Activated CD4-positive, alpha-beta T cell treated with anti-CD3 and anti-CD28 coated beads, Interleukin-2, amount 50 U/mL, for 1 hour (primary cell): ENCODE data around the gene SUB1.
"Not testable (repeated sequence)": the region's sequence is repeated elsewhere in the genome, so short reads cannot be mapped to it uniquely, and the experiment has no call there.

Experiments
- DNase-seq: peaks from one replicate; pipeline ENCODE4 v3.0.0-alpha.2; 2020

Gene SUB1

DNA sequence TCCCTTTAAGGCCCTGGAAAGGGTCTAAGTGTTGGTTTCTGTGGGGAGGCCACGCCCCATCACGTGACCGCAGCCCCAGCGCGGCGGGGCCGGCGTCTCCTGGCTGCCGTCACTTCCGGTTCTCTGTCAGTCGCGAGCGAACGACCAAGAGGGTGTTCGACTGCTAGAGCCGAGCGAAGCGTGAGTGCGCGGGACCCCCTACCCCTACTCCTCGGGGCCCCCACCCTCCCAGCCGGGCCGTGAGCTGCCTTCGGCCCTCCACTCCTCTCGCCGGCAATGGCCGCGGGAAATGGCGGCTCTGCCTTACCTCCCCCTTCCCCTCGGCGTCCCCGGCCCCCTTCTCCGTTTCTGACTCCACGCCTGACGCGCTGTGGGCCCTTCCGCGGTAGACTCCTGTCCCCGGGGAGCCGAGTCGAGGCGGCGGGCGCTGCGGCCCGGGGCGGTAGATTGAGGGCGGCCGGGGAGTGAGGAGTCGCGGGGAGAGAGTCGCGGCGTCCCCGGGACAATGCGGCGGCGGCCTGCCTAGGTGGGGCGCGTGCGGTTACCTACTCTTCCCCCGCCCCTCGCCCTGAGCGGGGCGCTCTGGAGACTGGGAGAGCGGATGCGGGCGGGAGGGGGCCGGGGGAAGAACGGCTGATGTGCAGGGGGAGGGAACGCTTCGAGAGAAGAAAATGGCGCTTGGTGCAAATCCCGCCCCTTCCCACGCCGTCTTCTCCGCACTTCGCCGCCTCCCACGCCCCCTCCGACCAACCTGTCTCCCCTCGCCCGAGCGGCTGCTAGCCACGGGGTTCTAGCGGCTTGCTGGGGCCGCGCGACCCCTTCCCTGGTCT, at the start of gene SUB1:
Gene SUB1, plus strand, starts transcription at position 112 of the 830 bp plus-strand sequence. CDS start 2,956 bp downstream, outside the sequence.
- DNase-seq = peak; percentile 93

DNA sequence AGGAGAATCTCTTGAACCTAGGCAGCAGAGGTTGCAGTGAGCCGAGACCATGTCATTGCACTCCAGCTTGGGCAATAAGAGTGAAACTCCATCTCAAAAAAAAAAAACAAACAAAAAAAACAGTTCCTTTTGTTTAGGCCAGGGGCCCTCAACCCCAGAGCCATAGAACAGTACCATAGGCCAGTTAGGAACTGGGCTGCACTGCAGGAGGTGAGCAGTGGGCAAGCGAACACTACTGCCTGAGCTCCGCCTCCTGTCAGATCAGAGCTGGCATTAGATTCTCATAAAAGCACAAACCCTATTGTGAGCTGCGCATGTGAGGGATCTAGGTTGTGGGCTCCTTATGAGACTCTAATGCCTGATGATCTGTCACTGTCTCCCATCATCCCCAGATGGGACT, 49.1 kb upstream of the SUB1 start:
- DNase-seq = no peak

DNA sequence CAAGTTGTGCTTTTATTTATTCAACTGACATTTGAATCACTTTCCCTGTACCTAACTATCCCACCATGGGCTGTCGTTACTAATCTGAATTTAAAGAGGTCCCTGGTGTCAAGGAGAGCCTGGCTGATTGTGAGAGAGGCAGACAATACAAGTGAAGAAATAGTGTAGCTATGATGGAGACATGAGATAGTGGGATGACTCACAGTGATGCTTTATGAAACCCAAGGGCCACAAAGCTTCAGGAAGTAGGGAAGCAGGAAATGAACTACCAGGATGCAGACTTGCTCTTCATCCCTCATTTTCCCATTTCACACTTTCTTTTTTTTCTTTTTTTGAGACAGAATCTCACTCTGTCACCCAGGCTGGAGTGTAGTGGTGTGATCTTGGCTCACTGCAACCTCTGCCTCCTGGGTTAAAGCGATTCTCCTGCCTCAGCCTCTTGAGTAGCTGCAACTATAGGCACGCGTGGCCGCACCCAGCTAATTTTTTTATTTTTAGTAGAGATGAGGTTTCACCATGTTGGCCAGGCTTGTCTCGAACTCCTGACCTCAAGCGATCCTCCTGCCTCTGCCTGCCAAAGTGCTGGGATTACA, 47.8 kb upstream of the SUB1 start:
- DNase-seq = not testable (repeated sequence)

DNA sequence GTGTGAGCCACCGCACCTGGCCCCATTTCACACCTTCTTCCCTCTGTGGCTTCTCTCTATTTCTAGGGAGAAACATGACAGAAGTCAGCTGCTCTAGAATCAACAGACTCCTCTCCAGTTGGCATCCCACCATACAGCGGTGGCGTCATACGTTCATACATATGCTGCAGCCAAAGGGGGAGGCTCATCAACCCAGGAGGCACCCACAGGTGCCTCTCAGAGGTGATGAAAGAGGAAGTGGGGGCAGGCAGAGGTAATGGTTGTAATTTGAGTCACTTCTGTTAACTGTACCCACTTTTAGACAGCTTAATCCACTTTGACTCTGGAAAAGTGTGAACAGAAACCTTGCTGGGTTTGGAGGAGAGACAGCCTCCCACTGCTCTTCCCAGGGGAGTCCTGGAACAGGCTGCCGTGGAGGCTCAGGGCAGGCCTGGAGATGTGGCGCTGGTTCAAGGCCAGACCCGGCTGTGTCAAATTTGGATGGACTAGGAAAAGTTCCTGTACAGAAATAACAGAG, 47.3 kb upstream of the SUB1 start:
- peak; percentile 16 for DNase-seq

DNA sequence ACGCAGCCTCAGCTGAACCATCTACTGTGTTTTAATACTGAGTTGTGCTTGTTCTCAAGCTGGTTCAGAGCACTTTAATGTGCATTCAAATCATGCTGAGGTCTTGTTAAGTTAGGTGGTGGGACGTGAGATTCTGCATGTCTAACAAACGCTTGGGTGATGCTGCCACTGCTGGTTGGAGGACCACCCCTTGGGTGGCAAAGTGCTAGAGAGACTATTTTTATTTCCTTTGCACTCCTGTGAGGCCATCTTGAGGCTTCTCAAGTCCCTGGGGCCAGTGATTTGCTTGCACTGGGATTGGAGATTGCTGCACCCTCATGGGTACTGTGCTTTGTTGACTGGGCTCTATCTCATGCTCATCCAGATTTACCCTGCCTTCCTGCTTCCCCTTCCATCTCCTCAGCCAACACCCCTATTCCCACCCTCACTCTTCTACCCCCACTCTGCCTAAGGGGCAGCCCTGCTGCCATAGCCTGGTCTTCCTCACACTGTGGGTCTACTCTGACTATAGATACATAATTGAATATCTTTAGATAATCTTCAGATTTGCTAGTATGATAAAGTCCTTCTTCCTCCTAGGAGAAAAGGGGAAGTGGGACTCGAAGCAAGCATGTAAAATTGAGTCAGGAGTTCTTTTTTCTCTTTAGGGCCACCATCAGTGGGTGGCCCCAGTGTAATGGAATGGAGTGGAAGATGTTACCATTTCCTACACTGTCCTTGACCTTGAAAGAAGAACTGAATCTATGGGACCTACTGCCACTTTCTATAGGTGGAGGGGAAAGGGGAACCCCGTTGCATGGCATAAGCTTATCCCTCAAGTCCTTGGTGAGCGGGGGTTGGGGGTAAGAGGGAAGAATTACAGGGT, 45.1 kb upstream of the SUB1 start:
- no peak for DNase-seq

DNA sequence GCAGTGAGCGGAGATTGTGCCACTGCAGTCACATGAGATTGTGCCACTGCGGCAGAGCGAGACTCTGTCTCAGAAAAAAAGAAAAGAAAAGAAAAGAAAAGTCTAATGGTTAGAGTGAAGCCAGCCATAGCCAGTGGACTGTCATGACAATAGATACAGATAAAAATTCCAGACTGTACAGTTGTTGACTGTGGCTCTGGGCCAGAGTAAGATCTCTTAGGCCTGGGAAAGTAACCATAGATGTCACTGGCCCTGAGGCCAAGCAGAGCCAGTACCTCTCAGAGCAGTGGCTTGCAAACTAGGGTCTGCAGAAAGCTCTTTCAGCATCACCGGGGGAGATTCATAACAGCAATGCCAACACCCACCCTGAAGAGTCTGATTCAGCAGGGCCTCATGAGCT, 44.1 kb upstream of the SUB1 start:
- DNase-seq = no peak

DNA sequence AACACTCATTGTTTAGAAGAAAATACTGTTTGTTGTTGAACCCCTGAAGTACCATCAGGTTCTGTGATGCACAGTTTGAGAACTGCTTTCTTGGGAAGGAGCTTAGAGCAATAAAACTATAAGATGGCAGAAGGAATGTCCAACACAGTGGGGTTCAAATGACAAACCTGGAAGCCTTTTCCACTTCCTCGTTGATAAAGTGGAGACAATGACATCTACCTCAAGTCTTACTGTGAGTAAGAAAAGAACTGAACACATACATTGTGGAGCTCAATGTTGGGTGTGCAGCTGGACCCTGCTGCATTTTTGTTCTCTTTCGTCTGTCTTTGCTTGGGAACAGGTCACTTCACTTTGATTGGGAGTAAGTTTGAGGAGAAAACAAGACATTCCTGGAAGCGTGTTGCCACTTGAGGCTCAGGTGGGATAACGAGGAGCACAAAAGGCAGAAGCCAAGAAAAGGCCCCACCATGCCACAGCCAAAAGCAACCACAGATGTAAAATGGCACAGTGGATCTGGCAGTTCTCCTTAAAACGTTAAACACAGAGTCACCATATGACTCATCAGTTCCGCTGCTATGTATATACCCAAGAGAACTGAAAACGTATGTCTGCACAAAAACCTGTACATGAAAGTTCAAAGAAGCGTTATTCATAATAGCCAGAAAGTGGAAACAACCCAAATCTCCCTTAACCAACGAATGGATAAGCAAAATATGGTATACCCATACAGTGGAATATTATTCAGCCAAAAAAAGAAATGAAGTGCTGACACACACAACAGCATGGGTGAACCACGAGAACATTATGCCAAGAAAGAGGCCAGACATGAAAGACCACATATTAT, 42.9 kb upstream of the SUB1 start:
- DNase-seq = no peak

DNA sequence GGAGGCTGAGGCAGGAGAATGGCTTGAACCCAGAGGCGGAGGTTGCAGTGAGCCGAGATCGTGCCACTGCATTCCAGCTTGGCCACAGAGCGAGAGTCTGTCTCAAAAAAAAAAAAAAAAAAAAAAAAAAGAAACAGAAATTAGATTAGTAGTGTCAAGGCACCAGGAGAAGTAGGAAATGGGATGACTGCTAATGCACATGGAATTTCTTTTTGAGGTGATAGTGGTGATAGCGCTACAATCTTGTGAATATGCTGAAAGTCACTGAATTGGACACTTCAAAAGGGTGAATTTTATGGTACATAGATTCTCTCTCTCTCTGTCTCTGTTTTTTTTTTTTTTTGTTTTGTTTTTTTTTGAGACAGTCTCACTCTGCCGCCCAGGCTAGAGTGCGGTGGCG, 42.1 kb upstream of the SUB1 start:
- DNase-seq = no peak

DNA sequence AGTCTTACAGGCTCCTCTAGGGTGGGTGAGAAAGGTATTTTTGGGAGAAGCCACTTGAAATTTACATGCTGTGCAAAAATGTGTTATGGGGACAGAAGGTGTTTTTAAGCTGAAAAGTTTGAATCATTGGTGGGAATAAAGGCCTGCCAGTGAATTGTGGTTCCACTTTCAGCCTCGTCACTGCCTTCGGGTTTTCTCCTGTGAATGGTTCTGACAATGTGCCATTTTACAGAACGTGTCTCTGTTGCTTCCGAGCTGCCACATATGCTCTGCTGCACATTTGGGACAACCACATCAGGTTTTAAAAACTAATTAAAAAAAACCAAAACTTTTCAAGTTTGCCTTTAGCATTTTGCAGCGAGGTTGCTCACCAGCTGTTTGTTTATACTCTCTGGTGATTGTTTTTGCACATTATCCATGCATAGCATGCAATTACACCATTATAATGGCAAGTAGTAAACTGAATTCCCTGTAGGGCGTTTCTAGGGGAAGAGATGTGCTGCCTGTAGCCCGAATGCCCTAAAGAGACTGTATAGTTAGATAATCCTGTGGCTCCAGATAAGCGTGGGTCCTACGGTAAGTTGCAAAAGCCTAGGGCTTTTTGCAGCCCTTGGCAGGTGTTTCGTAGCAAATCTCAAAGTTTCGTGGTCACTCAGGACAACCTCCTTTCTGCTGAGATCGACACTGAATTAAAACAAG, 40.1 kb upstream of the SUB1 start:
- no peak for DNase-seq

DNA sequence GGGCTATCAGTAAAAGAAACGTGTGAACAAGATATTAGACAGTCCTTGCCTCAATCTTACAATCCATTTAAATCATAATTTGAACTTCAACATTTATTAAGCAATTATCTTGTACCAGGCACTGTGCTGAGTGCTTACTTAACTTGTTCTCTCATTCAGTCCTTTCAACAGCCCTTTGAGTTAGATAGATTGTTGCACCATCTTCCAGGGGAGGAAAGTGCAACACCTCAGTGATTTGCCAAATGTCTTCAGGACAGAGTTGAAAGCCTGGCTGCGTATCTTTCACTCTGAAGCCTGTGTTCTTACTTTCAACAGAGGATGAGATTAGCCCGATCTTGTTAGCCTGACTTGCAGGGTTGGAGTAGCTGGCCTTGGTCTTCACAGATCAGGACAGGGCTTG, 34.2 kb upstream of the SUB1 start:
- no peak for DNase-seq

DNA sequence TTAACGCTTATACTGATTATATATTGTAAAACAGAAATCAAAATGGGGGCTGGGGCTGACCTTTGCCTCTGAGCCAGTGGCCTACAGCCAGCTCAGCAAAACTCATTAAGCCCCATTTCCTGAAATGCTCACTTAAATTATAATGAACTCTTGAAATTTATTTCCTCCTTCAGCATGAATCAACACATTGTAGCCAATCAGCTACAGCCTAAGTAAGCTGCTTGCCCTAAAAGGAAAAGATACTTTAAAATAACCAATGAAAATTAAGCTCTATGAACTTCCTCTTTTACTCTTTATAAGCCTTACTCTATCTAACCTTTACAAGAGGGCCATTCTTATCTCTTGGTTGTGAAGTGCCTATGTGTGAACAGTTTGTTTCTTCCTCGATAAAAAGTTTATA, 33.5 kb upstream of the SUB1 start:
- DNase-seq = no peak

DNA sequence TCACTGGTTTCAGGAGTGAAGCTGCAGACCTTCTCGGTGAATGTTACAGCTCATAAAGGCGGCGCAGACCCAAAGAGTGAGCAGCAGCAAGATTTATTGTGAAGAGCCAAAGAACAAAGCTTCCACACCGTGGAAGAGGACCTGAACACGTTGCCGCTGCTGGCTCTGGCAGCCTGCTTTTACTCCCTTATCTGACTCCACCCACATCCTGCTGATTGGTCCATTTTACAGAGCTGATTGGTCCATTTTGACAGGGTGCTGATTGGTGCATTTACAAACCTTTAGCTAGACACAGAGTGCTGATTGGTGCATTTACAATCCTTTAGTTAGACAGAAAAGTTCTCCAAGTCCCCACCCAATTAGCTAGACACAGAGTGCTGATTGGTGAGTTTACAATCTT, 32.9 kb upstream of the SUB1 start:
- DNase-seq = not testable (repeated sequence)

DNA sequence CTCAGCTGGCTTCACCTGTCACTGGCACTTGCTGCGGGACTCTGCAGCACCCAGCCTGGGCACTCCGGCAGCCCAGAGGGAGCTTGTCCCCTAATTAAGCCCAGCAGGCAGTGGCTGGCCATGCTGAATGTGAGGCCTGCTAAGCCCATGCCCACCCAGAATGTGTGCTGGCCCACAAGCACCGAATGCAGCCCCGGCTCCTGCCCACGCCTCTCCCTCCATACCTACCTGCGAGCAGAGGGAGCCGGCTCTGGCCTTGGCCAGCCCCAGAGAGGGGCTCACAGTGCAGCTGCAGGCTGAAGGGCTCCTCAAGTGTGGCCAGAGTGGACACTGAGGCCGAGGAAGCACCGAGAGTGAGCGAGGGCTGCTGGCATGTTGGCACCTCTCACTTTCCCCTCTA, 32.4 kb upstream of the SUB1 start:
- no peak for DNase-seq

DNA sequence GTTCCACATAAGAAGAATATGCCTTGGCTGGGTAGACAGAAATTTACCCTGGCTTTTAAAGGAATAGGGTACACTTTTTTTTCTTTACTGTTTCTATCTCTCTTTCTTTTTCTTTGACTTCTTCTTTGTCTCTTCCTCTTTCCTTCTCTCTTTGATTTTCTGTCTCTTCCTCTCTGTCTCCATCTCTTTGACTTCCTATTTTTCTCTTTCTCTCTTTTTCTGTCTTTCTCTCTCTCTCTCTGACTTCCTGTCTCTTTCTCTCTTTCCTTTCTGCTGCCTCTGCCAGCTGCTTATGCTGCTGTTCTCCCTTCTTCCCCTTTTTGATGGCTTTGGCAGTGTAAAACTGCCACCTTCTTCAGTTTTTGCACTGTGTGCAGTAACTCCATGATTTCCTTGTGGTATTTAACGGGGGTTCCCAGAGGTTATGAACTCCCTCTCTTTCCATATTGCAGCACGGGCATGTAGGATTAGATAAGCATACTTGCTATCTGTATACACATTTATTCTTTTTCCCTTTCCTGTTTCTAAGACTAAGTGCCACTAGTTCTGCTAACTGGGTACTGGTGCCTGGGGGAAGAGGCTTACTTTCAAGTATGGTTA, 31.1 kb upstream of the SUB1 start:
- not testable (repeated sequence) for DNase-seq

DNA sequence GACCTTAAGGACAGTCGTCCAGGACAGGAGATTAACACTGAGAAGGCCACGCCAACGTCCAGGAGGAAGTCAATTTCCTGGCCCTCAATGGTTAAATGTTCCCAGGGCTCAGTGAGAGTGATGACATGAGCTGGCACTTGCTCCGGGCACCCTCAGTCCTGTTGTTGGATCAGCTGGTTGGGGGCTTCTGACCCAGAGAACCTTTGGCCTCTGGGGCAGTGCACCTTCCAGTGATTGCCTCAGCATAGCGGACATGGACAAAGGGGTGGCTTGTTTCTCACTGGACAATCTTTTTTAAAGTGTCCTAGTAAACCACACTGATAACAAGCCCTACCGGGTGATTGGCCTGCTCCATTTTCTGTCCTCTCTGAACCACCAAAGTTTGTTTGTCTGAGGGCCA, 28.8 kb upstream of the SUB1 start:
- DNase-seq = not testable (repeated sequence)

DNA sequence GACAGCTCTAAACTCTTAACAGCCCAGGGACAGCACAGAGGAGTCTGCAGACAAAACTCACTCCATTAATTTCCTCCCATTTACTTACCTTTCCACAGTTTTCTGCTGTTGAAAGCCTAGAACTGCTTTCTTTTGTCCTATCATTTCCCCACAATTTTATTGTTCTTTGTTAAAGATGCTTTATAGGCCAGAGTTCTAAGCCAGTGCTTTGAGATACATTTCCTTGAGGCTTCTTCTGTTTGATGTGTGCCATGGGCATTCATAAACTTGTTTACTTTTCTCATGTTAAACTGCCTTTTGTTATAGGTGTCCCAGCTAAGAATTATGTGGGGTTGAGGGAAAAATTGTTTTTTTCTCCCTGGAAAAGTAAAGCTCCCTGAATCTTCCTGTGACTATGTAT, 25.9 kb upstream of the SUB1 start:
- DNase-seq = no peak

DNA sequence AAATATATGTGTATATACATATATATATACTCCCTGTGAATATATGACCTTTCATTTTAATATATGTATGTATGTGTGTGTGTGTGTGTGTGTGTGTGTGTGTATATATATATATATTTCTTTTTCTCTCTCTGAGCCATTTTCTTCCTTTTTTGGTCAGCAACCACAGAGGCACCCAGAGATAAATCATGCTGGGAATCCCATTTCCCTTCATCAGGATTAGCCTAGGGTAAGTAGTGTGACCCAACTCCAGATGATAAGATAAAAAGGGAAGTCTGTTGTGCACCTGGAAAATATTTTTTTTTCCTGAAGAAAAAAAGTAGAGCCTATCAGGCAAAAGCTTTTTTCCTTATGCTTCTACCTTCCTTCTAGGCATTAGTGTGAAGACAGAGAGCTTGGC, 25.4 kb upstream of the SUB1 start:
- DNase-seq = no peak

DNA sequence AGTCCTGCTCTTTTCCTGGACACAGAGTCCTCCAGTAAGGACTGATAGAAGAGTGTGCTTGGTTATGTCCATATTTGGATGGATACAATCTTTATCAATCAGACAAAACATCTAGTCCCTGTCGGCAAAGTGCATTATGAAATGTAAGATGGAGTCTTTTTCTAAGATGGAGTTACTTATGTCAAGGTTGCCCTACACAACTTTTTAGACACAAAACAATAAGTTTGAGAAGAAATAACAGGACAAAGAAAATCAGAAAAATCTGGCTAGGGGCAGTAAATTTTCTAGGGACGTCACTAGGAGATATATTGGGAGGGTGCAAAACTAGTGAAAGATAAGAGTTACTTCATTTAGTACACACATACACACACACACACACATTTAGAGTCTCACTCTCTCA, 23.3 kb upstream of the SUB1 start:
- no peak for DNase-seq

DNA sequence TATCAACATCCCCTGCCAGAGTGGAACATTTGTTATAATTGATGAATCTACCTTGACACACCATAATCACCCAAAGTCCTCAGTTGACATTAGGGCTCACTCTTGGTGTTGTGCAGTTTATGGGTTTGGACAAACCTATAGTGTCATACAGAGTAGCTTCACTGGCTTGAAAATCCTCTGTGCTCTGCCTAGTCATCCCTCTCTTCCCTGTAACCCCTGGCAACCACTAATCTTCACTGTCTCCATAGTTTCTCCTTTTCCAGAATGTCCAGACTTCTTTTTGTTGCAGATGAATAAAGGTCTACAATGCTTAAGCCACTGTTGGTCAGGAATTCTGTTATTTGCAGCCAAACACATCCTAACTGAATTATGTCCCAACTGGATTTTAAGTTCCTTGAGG, 22.5 kb upstream of the SUB1 start:
- DNase-seq = no peak

DNA sequence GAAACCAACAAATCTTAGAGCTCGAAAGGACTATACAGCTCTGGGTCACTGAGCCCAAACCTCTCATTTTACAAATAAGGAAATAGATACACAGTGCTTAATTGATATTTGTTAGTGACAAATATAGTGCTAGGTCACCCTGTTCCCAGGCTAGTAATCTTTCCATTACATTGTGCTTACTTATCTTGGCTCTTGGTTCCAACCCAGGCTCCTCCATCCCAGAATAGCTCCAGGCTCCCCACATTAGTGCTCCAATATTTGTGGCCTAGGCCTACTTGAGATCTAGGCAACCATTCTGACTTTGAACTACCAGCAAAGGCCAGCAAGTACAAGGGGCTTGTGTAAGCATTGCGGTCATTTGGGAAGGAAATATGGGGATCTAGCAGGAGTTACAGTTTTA, 21.7 kb upstream of the SUB1 start:
- DNase-seq = no peak

DNA sequence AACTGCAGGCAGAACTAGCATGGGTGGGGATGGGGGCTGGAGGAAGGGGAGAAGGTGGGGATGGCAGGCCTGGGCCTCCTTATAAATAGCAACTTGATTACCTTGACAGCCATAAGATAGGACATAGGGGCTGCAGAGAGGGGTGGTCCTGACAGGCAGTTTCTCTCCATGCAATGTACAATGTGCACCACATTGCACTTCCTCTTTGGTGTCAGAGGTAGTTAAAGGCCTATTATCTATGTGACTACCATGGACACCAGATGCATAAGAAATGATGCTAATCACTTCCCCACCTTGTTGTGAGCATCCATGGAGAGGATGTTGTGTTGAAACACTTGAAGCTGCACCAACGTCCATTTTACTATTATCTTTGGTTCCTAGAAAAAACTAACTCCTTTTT, 20.2 kb upstream of the SUB1 start:
- no peak for DNase-seq
